ENCODE results near the gene ZNF211.
A peak's percentile ranks its signal among the peaks of the same experiment; 100 is the strongest.

The ZNF211 gene

DNA sequence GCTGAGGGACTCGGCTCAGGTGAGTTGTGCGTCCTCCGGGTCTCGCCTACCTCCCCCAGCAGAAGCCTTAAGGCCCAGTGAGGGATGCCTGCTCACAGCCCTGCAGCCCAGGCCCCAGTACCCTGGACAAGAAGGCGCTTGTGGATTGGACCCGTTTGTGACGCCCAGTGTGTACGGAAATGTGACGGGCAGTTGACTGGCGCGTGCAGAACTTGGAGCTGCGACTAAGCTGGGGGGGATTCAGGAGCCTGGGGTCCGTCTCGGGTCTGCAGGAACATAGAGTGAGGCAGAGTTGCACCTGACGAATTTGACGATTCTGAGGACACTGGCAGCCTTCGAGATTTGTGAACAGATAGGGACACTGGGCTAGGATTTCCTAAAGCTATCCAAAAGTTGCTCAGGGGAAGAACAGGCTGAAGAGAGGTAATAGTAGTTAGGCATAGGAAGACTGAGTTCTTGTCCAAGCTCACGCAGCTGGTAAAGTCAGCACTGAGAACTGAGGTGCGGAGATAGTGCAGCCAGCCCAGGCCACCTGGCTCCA lies 49.3 kb downstream of the ZNF211 start:
- peaks cover 38% of the 10 kb centered on the region for H3K36me3 ChIP-seq (ENCODE audit: control insufficient read depth, insufficient read depth, low read length)
- peaks cover 7% of the 10 kb centered on the region for H3K4me1 ChIP-seq (ENCODE audit: control insufficient read depth, insufficient read depth, low read length, poor library complexity, severe bottlenecking)
- no peak for DNase-seq
- H3K27ac ChIP-seq (ENCODE audit: insufficient read depth, low read length, poor library complexity, severe bottlenecking) = peak overlapping the region; percentile 57
- peak overlapping the region; percentile 95 for H3K4me3 ChIP-seq (ENCODE audit: insufficient read depth, low read depth, low read length, poor library complexity, severe bottlenecking)
- no peaks in the 10 kb centered on the region for H3K27me3 ChIP-seq (replicated peaks; ENCODE audit: control insufficient read depth, insufficient read depth, low read length, poor library complexity, severe bottlenecking)
- H3K9me3 ChIP-seq (ENCODE audit: control insufficient read depth, low read length) = peaks cover 33% of the 10 kb centered on the region

GRCh38 chr19:57686727-57687126 lies 53.8 kb downstream of the ZNF211 start:
- H3K27ac ChIP-seq (ENCODE audit: insufficient read depth, low read length, poor library complexity, severe bottlenecking) = no peak overlapping the region
- DNase-seq = no peak
- no peaks in the 10 kb centered on the region for H3K27me3 ChIP-seq (replicated peaks; ENCODE audit: control insufficient read depth, insufficient read depth, low read length, poor library complexity, severe bottlenecking)
- peaks cover 64% of the 10 kb centered on the region for H3K9me3 ChIP-seq (ENCODE audit: control insufficient read depth, low read length)
- no peak overlapping the region for H3K4me3 ChIP-seq (ENCODE audit: insufficient read depth, low read depth, low read length, poor library complexity, severe bottlenecking)
- H3K4me1 ChIP-seq (ENCODE audit: control insufficient read depth, insufficient read depth, low read length, poor library complexity, severe bottlenecking) = peaks cover 7% of the 10 kb centered on the region
- peaks cover 44% of the 10 kb centered on the region for H3K36me3 ChIP-seq (ENCODE audit: control insufficient read depth, insufficient read depth, low read length)

DNA sequence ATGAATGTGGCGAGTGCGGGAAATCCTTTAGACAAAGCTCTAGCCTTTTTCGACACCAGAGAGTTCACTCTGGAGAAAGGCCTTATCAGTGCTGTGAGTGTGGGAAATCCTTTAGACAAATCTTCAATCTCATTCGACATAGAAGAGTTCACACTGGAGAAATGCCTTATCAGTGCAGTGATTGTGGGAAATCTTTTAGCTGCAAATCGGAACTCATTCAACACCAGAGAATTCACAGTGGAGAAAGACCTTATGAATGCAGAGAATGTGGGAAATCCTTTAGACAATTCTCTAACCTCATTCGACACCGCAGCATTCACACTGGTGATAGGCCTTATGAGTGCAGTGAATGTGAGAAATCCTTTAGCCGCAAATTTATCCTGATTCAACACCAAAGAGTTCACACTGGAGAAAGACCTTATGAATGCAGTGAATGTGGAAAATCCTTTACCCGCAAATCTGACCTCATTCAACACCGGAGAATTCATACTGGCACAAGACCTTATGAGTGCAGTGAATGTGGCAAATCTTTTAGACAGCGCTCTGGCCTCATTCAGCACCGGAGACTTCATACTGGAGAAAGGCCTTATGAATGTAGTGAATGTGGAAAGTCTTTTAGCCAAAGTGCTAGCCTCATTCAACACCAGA lies 54.5 kb downstream of the ZNF211 start:
- no peak for DNase-seq
- H3K4me1 ChIP-seq (ENCODE audit: control insufficient read depth, insufficient read depth, low read length, poor library complexity, severe bottlenecking) = peaks cover 5% of the 10 kb centered on the region
- H3K27me3 ChIP-seq (replicated peaks; ENCODE audit: control insufficient read depth, insufficient read depth, low read length, poor library complexity, severe bottlenecking) = no peaks in the 10 kb centered on the region
- no peak overlapping the region for H3K27ac ChIP-seq (ENCODE audit: insufficient read depth, low read length, poor library complexity, severe bottlenecking)
- H3K36me3 ChIP-seq (ENCODE audit: control insufficient read depth, insufficient read depth, low read length) = peaks cover 44% of the 10 kb centered on the region
- no peak overlapping the region for H3K4me3 ChIP-seq (ENCODE audit: insufficient read depth, low read depth, low read length, poor library complexity, severe bottlenecking)
- H3K9me3 ChIP-seq (ENCODE audit: control insufficient read depth, low read length) = peaks cover 64% of the 10 kb centered on the region

DNA sequence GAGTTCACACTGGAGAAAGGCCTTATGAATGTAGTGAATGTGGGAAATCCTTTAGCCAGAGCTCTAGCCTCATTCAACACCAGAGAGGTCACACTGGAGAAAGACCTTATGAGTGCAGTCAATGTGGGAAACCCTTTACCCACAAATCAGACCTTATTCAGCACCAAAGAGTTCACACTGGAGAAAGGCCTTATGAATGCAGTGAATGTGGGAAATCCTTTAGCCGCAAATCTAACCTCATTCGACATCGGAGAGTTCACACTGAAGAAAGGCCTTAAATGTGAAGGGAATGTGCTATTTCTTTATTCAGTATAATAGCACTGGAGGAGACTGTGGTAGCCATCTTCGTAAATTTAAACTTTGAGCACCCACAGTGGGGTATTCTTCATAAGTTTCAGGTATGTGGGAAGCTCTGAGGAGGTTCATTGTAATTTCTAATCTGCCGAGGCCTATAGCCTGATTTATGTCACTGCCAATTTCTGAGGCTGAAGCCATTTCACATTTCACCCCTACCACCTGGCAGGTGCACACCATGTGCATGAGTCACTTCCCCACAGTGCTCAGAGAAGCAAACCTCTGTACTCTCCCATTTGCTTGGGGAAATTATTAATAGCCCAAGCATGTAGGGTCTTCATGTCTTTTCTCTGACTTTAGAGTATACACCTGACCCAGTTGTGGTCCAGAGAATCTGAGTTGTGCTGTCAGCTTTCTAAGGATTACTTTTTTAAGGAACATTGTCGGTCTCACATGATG lies 55.2 kb downstream of the ZNF211 start:
- peaks cover 44% of the 10 kb centered on the region for H3K36me3 ChIP-seq (ENCODE audit: control insufficient read depth, insufficient read depth, low read length)
- no peaks in the 10 kb centered on the region for H3K27me3 ChIP-seq (replicated peaks; ENCODE audit: control insufficient read depth, insufficient read depth, low read length, poor library complexity, severe bottlenecking)
- H3K4me3 ChIP-seq (ENCODE audit: insufficient read depth, low read depth, low read length, poor library complexity, severe bottlenecking) = peak overlapping the region; percentile 10
- no peak overlapping the region for H3K27ac ChIP-seq (ENCODE audit: insufficient read depth, low read length, poor library complexity, severe bottlenecking)
- H3K9me3 ChIP-seq (ENCODE audit: control insufficient read depth, low read length) = peaks cover 64% of the 10 kb centered on the region
- no peaks in the 10 kb centered on the region for H3K4me1 ChIP-seq (ENCODE audit: control insufficient read depth, insufficient read depth, low read length, poor library complexity, severe bottlenecking)
- DNase-seq = no peak

DNA sequence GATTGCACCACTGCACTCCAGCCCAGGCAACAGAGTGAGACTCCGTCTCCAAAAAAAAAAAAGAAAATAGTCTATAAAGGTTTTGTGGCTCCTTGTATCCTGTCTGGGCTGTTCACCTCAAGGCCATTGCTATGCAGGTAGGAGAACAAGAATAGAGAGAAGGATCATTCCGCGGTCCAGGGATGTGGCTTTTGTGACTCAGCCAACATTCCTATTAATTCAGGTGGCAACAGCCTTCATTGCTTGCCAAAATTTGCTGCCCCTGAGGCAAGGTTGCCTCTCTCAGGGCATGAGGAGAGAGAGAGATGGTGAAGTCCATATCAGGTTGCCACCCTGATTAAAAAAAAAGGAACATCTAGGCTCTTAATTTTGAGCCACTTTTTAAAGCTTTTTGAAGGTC lies 56.8 kb downstream of the ZNF211 start:
- peaks cover 59% of the 10 kb centered on the region for H3K9me3 ChIP-seq (ENCODE audit: control insufficient read depth, low read length)
- H3K4me3 ChIP-seq (ENCODE audit: insufficient read depth, low read depth, low read length, poor library complexity, severe bottlenecking) = no peak overlapping the region
- H3K27ac ChIP-seq (ENCODE audit: insufficient read depth, low read length, poor library complexity, severe bottlenecking) = no peak overlapping the region
- H3K36me3 ChIP-seq (ENCODE audit: control insufficient read depth, insufficient read depth, low read length) = peaks cover 32% of the 10 kb centered on the region
- no peaks in the 10 kb centered on the region for H3K27me3 ChIP-seq (replicated peaks; ENCODE audit: control insufficient read depth, insufficient read depth, low read length, poor library complexity, severe bottlenecking)
- no peaks in the 10 kb centered on the region for H3K4me1 ChIP-seq (ENCODE audit: control insufficient read depth, insufficient read depth, low read length, poor library complexity, severe bottlenecking)
- no peak for DNase-seq

Measured in effector memory CD4-positive, alpha-beta T cell (primary cell).